Neural progenitor cell (in vitro differentiated cells): ENCODE measurements around the gene ALG1L2.
"Not testable (repeated sequence)": the region's sequence is repeated elsewhere in the genome, so short reads cannot be mapped to it uniquely, and the experiment has no call there.

Source experiments
- EZH2 ChIP-seq: fragments of 200-600 bp; sonication (generic); IDR thresholded peaks from 2 replicates; pipeline ENCODE4 v1.6.1; 2017; ENCODE audit warnings: antibody characterized with exemption, mild to moderate bottlenecking, moderate library complexity
- EZH2phosphoT487 ChIP-seq: fragments of 200-600 bp; sonication (generic); IDR thresholded peaks from 2 replicates; pipeline ENCODE4 v1.6.1; 2017; ENCODE audit warnings: antibody characterized with exemption
- TF ChIP-seq, protein P1 (sequence below): fragments of 200-600 bp; sonication (generic); IDR thresholded peaks from 2 replicates; pipeline ENCODE4 v1.5.1; 2017; ENCODE audit warnings: antibody characterized with exemption, mild to moderate bottlenecking

GRCh38 chr3:130098639-130099385, 17.2 kb downstream of the ALG1L2 start:
- TF ChIP-seq, protein P1, sequence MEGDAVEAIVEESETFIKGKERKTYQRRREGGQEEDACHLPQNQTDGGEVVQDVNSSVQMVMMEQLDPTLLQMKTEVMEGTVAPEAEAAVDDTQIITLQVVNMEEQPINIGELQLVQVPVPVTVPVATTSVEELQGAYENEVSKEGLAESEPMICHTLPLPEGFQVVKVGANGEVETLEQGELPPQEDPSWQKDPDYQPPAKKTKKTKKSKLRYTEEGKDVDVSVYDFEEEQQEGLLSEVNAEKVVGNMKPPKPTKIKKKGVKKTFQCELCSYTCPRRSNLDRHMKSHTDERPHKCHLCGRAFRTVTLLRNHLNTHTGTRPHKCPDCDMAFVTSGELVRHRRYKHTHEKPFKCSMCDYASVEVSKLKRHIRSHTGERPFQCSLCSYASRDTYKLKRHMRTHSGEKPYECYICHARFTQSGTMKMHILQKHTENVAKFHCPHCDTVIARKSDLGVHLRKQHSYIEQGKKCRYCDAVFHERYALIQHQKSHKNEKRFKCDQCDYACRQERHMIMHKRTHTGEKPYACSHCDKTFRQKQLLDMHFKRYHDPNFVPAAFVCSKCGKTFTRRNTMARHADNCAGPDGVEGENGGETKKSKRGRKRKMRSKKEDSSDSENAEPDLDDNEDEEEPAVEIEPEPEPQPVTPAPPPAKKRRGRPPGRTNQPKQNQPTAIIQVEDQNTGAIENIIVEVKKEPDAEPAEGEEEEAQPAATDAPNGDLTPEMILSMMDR, result not testable (repeated sequence)
- not testable (repeated sequence) for TF ChIP-seq EZH2phosphoT487, EZH2
